Gastroesophageal sphincter (tissue), 3 donors: ENCODE data around the gene FOXJ3.

Source experiments
- CTCF ChIP-seq, 4 experiments: fragments of 200-600 bp in 2 of 4; fragments of 450-650 bp in 2 of 4; sonication (generic) in 1 of 4; IDR thresholded peaks; one replicate each; pipeline ENCODE4 v1.5.1; 2017 to 2019; ENCODE audit warnings: antibody characterized with exemption in 4 of 4, mild to moderate bottlenecking in 2 of 4, moderate library complexity in 2 of 4
- POLR2A ChIP-seq, 2 donors: fragments of 450-650 bp; IDR thresholded peaks; one replicate each; pipeline ENCODE4 v1.6.1; 2017; ENCODE audit warnings: antibody characterized with exemption in 2 of 2, mild to moderate bottlenecking in 2 of 2, moderate library complexity in 1 of 2

DNA sequence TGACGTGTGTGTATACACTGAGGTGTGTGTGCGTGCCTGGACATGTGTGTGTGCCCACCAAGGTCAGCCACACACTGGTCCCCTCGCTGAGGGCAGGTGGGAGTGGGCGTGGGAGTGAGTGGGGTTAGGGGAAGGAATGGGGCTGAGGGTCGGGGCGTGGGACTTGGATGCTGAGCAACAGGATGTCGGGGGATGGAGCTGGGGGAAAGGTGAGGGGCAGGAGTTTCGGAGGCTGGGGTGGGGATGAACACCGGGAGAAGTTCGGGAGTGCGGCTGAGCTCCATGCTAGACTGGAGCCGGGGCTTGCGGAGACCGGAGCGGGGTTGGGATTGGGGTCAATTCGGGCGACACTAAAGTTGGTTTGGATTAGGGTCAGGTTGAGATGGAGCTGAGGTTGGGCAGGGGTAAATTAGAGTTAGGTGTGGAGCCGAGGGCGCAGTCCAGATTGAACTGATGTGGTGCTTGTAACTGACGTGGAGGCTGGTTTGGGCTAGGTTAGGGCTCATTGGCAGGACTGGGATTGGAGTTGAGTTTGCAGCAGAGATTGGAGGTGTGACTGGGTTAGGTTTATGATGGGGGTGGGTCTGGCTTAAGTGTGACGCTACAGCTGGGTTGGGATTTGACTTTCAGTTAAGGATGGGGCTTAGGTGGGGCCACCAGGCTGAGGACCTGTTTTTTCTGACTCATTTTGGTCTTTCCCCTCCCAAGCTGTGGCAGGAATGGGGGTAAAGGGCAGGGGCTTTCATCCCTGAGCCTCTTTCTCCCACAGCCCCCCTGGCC, 167.2 kb downstream of the FOXJ3 start:
- TF ChIP-seq CTCF (IDR thresholded peaks at IDR 0.05): no peak
- no peak for TF ChIP-seq POLR2A (IDR thresholded peaks at IDR 0.05)
